ENCODE results near the gene MMP11. TPM values are rescaled to one million over a fixed set of nuclear protein-coding genes. Genes with fewer than 3 reads are reported as not detected.

MMP11 gene
- total RNA-seq, 1 donor from 2014 or later: 1.9 TPM

GRCh38 chr22:23774922-23775436, 2.3 kb downstream of the MMP11 start:
- H3K4me3 ChIP-seq: no peak overlapping the region
- H3K9me3 ChIP-seq: no peaks in the 10 kb centered on the region
- no peaks in the 10 kb centered on the region for H3K27me3 ChIP-seq
- H3K27ac ChIP-seq: no peak overlapping the region
- intact Hi-C loops (cut with DNase I): loop anchor here (10.0 kb wide), 1 partner anchor 70 kb away; no protein-coding TSS in a partner anchor
- H3K4me1 ChIP-seq: peaks cover 9% of the 10 kb centered on the region
- ATAC-seq (no peak), DNase-seq (no peak)
- no peaks in the 10 kb centered on the region for H3K36me3 ChIP-seq
- no peak for TF ChIP-seq CTCF (IDR thresholded peaks at IDR 0.05)

- Histone ChIP-seq H3K9me3 (no peaks in the 10 kb centered on the region), H3K4me1 (peaks cover 9% of the 10 kb centered on the region), H3K36me3 (no peaks in the 10 kb centered on the region), H3K4me3 (no peak overlapping the region), H3K27me3 (no peaks in the 10 kb centered on the region), H3K27ac (no peak overlapping the region)
- no peak for DNase-seq
- no peak for ATAC-seq
- intact Hi-C loops (cut with DNase I): loop anchor here (10.0 kb wide), 1 partner anchor 69 kb away; no protein-coding TSS in a partner anchor
- TF ChIP-seq CTCF (IDR thresholded peaks at IDR 0.05): no peak
Measured at GRCh38 chr22:23775779-23776375, 3.2 kb downstream of the MMP11 start.

- intact Hi-C loops (cut with DNase I): loop anchor here (10.0 kb wide), 1 partner anchor 67 kb away; no protein-coding TSS in a partner anchor
- no peak for TF ChIP-seq CTCF (IDR thresholded peaks at IDR 0.05)
- H3K27me3 ChIP-seq: no peaks in the 10 kb centered on the region
- H3K4me3 ChIP-seq: no peak overlapping the region
- peaks cover 3% of the 10 kb centered on the region for H3K4me1 ChIP-seq
- H3K27ac ChIP-seq: no peak overlapping the region
- no peak for DNase-seq
- H3K36me3 ChIP-seq: no peaks in the 10 kb centered on the region
- no peak for ATAC-seq
- H3K9me3 ChIP-seq: no peaks in the 10 kb centered on the region
Measured at GRCh38 chr22:23777776-23778576, 5.3 kb downstream of the MMP11 start.

GRCh38 chr22:23778577-23778900, 5.9 kb downstream of the MMP11 start:
- Histone ChIP-seq H3K4me1 (no peaks in the 10 kb centered on the region), H3K36me3 (no peaks in the 10 kb centered on the region), H3K27me3 (no peaks in the 10 kb centered on the region), H3K9me3 (no peaks in the 10 kb centered on the region), H3K4me3 (no peak overlapping the region), H3K27ac (no peak overlapping the region)
- TF ChIP-seq CTCF (IDR thresholded peaks at IDR 0.05): no peak
- intact Hi-C loops (cut with DNase I): loop anchor here (10.0 kb wide), 1 partner anchor 66 kb away; no protein-coding TSS in a partner anchor
- ATAC-seq: no peak
- no peak for DNase-seq

- Histone ChIP-seq H3K27ac (no peak overlapping the region), H3K4me3 (no peak overlapping the region), H3K27me3 (no peaks in the 10 kb centered on the region), H3K36me3 (no peaks in the 10 kb centered on the region), H3K4me1 (no peaks in the 10 kb centered on the region), H3K9me3 (no peaks in the 10 kb centered on the region)
- ATAC-seq (no peak), DNase-seq (no peak)
- no peak for TF ChIP-seq CTCF (IDR thresholded peaks at IDR 0.05)
- intact Hi-C loops (cut with DNase I): loop anchor here (10.0 kb wide), 1 partner anchor 66 kb away; no protein-coding TSS in a partner anchor
Measured at GRCh38 chr22:23779083-23779482, 6.4 kb downstream of the MMP11 start.

Measured in upper lobe of right lung (tissue), 1 donor.